H1 (cell line): ENCODE measurements around the gene MACROD1. TPM values are rescaled to one million over a fixed set of nuclear protein-coding genes. Genes with fewer than 3 reads are reported as not detected.

ENCODE experiments used
- CTCF ChIA-PET: fragments of 300-600 bp; sonication (Branson Sonifier 250); formaldehyde crosslinking; loops from one replicate; lab custom pipeline; 2021; ENCODE audit not compliant: partially characterized antibody; lab: Charles Lee
- POLR2A ChIA-PET: fragments of 300-600 bp; sonication (Branson Sonifier 250); formaldehyde crosslinking; loops from one replicate; lab custom pipeline; 2021; ENCODE audit warnings: inconsistent platforms; ENCODE audit not compliant: partially characterized antibody; lab: Charles Lee
- DNase-seq, 2 experiments: peaks; one replicate each; pipeline versions ENCODE4 v3.0.0 to v3.0.0-alpha.2; 2010 to 2022; ENCODE audit warnings: low spot score in 2 of 2, low read depth in 1 of 2, mixed read lengths in 1 of 2
- FAIRE-seq: peaks from 2 replicates; lab custom pipeline; 2011; peaks lifted over from hg19 to GRCh38; lab: Jason Lieb, UNC
- H2AFZ ChIP-seq: 2 replicates; pipeline ENCODE4 v1.8.1; 2012; ENCODE audit warnings: low read length, inconsistent platforms
- H2AK5ac ChIP-seq: 2 replicates; pipeline ENCODE4 v1.6.1; 2013; ENCODE audit warnings: low read depth, low read length
- H2BK120ac ChIP-seq: replicated peaks from 2 replicates; pipeline ENCODE3; 2013; ENCODE audit warnings: low read depth, low read length, inconsistent platforms
- H2BK12ac ChIP-seq: 2 replicates; pipeline ENCODE4 v1.6.1; 2013; ENCODE audit warnings: low read depth, low read length
- H2BK15ac ChIP-seq: 2 replicates; pipeline ENCODE4 v1.6.1; 2013; ENCODE audit warnings: low read length
- H2BK20ac ChIP-seq: 2 replicates; pipeline ENCODE4 v1.6.1; 2013; ENCODE audit warnings: low read length
- H2BK5ac ChIP-seq: 2 replicates; pipeline ENCODE4 v1.6.1; 2013; ENCODE audit warnings: low read depth, low read length
- H3K14ac ChIP-seq: 2 replicates; pipeline ENCODE4 v1.6.1; 2013; ENCODE audit warnings: inconsistent platforms; ENCODE audit not compliant: insufficient read length
- H3K18ac ChIP-seq: 2 replicates; pipeline ENCODE4 v1.6.1; 2013; ENCODE audit warnings: low read length; ENCODE audit errors: extremely low read depth
- H3K23ac ChIP-seq: 2 replicates; pipeline ENCODE4 v1.6.1; 2013; ENCODE audit warnings: inconsistent platforms; ENCODE audit not compliant: insufficient read length
- H3K23me2 ChIP-seq: 2 replicates; pipeline ENCODE4 v1.6.1; 2013; ENCODE audit warnings: low read depth, low read length
- H3K27ac ChIP-seq: 2 replicates; pipeline ENCODE4 v1.6.1; 2011; ENCODE audit warnings: low read depth, low read length, inconsistent platforms
- H3K27me3 ChIP-seq, 4 experiments: replicated peaks in 1 of 4; 1 replicate in 1 of 4; 2 replicates in 3 of 4; pipeline versions ENCODE4 v1.6.1 to v1.8.1; 2011 to 2013; ENCODE audit warnings: low read length in 3 of 4, mild to moderate bottlenecking in 3 of 4, inconsistent platforms in 2 of 4, mixed read lengths in 2 of 4, moderate library complexity in 1 of 4; ENCODE audit not compliant: control insufficient read depth in 3 of 4, insufficient read depth in 3 of 4; ENCODE audit errors: extremely low read depth in 1 of 4
- H3K36me3 ChIP-seq, 4 experiments: 2 replicates each; pipeline versions ENCODE4 v1.6.1 to v1.8.1; 2011 to 2013; ENCODE audit warnings: mild to moderate bottlenecking in 4 of 4, low read length in 3 of 4, moderate library complexity in 2 of 4, control low read depth in 1 of 4, inconsistent platforms in 1 of 4; ENCODE audit not compliant: insufficient read depth in 4 of 4, control insufficient read depth in 2 of 4
- H3K4ac ChIP-seq: replicated peaks from 2 replicates; pipeline ENCODE3; 2013; ENCODE audit warnings: low read length, low read depth, mixed read lengths, inconsistent platforms; ENCODE audit not compliant: insufficient read length
- H3K4me1 ChIP-seq, 4 experiments: replicated peaks in 1 of 4; 1 replicate in 1 of 4; 2 replicates in 3 of 4; pipeline versions ENCODE4 v1.6.1 to v1.8.1; 2011 to 2013; ENCODE audit warnings: low read length in 3 of 4, inconsistent platforms in 2 of 4, mixed read lengths in 1 of 4; ENCODE audit not compliant: insufficient read depth in 4 of 4, control insufficient read depth in 3 of 4
- H3K4me2 ChIP-seq, 2 experiments: 2 replicates each; pipeline versions ENCODE4 v1.6.1 to v1.8.1; 2011 to 2013; ENCODE audit warnings: low read depth in 2 of 2, low read length in 2 of 2, control low read depth in 1 of 2, inconsistent platforms in 1 of 2, mild to moderate bottlenecking in 1 of 2; ENCODE audit not compliant: insufficient read depth in 1 of 2
- H3K4me3 ChIP-seq, 4 experiments: fragments of 200-600, 300-600 bp in 1 of 4; sonication (generic), shearing (Covaris generic), sonication (Bioruptor Twin) in 1 of 4; 2 replicates each; pipeline versions ENCODE4 v1.5.1 to v1.8.1; 2011 to 2016; ENCODE audit warnings: low read length in 4 of 4, low read depth in 3 of 4, control low read depth in 2 of 4, inconsistent platforms in 2 of 4, mild to moderate bottlenecking in 2 of 4, mixed read lengths in 1 of 4, moderate library complexity in 1 of 4; ENCODE audit not compliant: insufficient read depth in 2 of 4; ENCODE audit errors: extremely low read depth in 1 of 4
- H3K56ac ChIP-seq: replicated peaks from 2 replicates; pipeline ENCODE3; 2013; ENCODE audit warnings: low read depth, mild to moderate bottlenecking, mixed read lengths, low read length, inconsistent platforms; ENCODE audit not compliant: insufficient read length
- H3K79me1 ChIP-seq: 2 replicates; pipeline ENCODE4 v1.6.1; 2013; ENCODE audit warnings: low read depth, low read length, control low read depth
- H3K79me2 ChIP-seq, 2 experiments: 2 replicates each; pipeline versions ENCODE4 v1.6.1 to v1.8.1; 2012 to 2013; ENCODE audit warnings: low read length in 2 of 2, mild to moderate bottlenecking in 2 of 2, inconsistent platforms in 1 of 2; ENCODE audit not compliant: insufficient read depth in 2 of 2, control insufficient read depth in 1 of 2
- H3K9ac ChIP-seq, 4 experiments: replicated peaks in 1 of 4; 1 replicate in 1 of 4; 2 replicates in 3 of 4; pipeline versions ENCODE4 v1.6.1 to v1.8.1; 2011 to 2013; ENCODE audit warnings: low read depth in 3 of 4, low read length in 3 of 4, control low read depth in 2 of 4, mild to moderate bottlenecking in 2 of 4, moderate library complexity in 2 of 4, inconsistent platforms in 1 of 4; ENCODE audit errors: extremely low read depth in 1 of 4
- H3K9me3 ChIP-seq, 2 experiments: 2 replicates each; pipeline versions ENCODE4 v1.6.1 to v1.8.1; 2012 to 2013; ENCODE audit warnings: mild to moderate bottlenecking in 2 of 2, moderate library complexity in 2 of 2, control low read depth in 1 of 2, inconsistent platforms in 1 of 2, low read depth in 1 of 2, low read length in 1 of 2, mixed read lengths in 1 of 2; ENCODE audit not compliant: insufficient read depth in 2 of 2
- H4K20me1 ChIP-seq, 2 experiments: replicated peaks in 1 of 2; 2 replicates each; pipeline versions ENCODE3 to v1.8.1; 2011 to 2013; ENCODE audit warnings: inconsistent platforms in 2 of 2, low read length in 2 of 2, mild to moderate bottlenecking in 1 of 2; ENCODE audit not compliant: insufficient read depth in 2 of 2, control insufficient read depth in 1 of 2
- H4K5ac ChIP-seq: 2 replicates; pipeline ENCODE4 v1.6.1; 2013; ENCODE audit warnings: low read length, low read depth, mixed read lengths, inconsistent platforms; ENCODE audit not compliant: insufficient read length
- H4K8ac ChIP-seq: 2 replicates; pipeline ENCODE4 v1.8.0; 2013; ENCODE audit warnings: mild to moderate bottlenecking, moderate library complexity, low read length, inconsistent platforms; ENCODE audit not compliant: insufficient read depth; ENCODE audit errors: extremely low read depth
- H4K91ac ChIP-seq: replicated peaks from 2 replicates; pipeline ENCODE3; 2013; ENCODE audit warnings: low read length, mixed read lengths, inconsistent platforms; ENCODE audit not compliant: insufficient read length
- CEBPB ChIP-seq: IDR thresholded peaks from 2 replicates; pipeline ENCODE4 v1.6.1; 2012; ENCODE audit warnings: low read depth, low read length
- EGR1 ChIP-seq: IDR thresholded peaks from 2 replicates; pipeline ENCODE4 v1.6.1; 2011; ENCODE audit warnings: low read depth, low read length, borderline replicate concordance
- KDM1A ChIP-seq: fragments of 200-600, 300-600 bp; sonication (generic); IDR thresholded peaks from 2 replicates; pipeline ENCODE4 v1.7.1; 2016; ENCODE audit warnings: mild to moderate bottlenecking, low read length, borderline replicate concordance
- PHF8 ChIP-seq: fragments of 200-600 bp; sonication (generic); conservative IDR thresholded peaks from 2 replicates; pipeline ENCODE4 v1.7.1; 2012; ENCODE audit warnings: low read depth, mild to moderate bottlenecking, inconsistent platforms, low read length, moderate library complexity
- WGBS, 2 experiments: shearing (Covaris generic) in 1 of 2; methylation state at CpG; one replicate each; pipeline versions ENCODE4 v1.1.6 to v1.1.7; 2013 to 2015; ENCODE audit warnings: low lambda C conversion rate in 2 of 2, mixed read lengths in 2 of 2, inconsistent platforms in 1 of 2, low coverage in 1 of 2, missing lambda C conversion rate in 1 of 2; ENCODE audit not compliant: insufficient replicate concordance in 2 of 2, insufficient coverage in 1 of 2, insufficient read length in 1 of 2; ENCODE audit errors: extremely low coverage in 1 of 2, missing lambda C conversion rate in 1 of 2; 5-methylcytosine and 5-hydroxymethylcytosine counted together
- polyA plus RNA-seq, 7 experiments: library from polyadenylated mRNA; depleted of rRNA in 3 of 7; stranded (reverse) in 5 of 7; unstranded in 2 of 7; fragments of >200 nt in 5 of 7; fragments of 200-250 nt in 2 of 7; gene quantifications; 1 replicate in 5 of 7; 2 replicates in 1 of 7; 4 replicates in 1 of 7; pipeline versions ENCODE4 v1.2.1 to v1.2.3, GENCODE V29; 2011 to 2013; ENCODE audit warnings: missing spikeins in 2 of 7, mixed read lengths in 2 of 7
- total RNA-seq: library from RNA; stranded (reverse); fragmentation: NEBNext Ultra II Directional; extraction: Animal tissue kit (Norgen Biotek cat#: 25700); gene quantifications from 2 replicates; pipeline ENCODE4 v1.2.1, GENCODE V29; 2021

Gene MACROD1
- total and polyA plus RNA-seq, 2 of the 8 experiments (the other 6 are each of a cell fraction or from before 2014, with no cell fraction given) = 19.5 to 34.1 TPM

DNA sequence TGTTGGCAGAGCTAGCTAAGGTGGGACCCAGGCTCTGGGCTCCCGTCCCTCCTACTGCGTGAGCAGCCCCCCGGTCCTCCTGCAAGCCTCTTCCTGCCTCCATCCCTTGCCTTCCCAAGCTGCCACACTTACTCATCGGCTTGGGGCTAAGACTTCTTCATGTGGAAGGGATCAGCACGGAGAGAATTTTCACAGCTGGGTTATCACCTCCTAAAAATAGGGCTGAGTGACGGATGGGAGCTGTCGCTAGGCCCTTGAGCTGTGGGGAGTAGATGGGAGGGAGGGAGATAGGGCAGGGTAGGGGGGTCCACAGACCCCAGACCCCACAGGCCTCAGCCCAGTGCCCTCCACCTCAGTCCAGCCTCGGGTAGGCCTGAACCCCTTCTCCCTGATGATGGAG is 89.2 kb downstream of the MACROD1 start:
- H4K8ac ChIP-seq = no peak overlapping the region
- no peaks in the 10 kb centered on the region for H3K23me2 ChIP-seq
- H3K4me2 ChIP-seq = no peak overlapping the region
- H4K5ac ChIP-seq = no peak overlapping the region
- no peak overlapping the region for H2AK5ac ChIP-seq
- H3K56ac ChIP-seq = no peak overlapping the region
- H3K36me3 ChIP-seq = no peaks in the 10 kb centered on the region
- no peak overlapping the region for H3K27ac ChIP-seq
- H4K91ac ChIP-seq = no peak overlapping the region
- no peak overlapping the region for H2BK12ac ChIP-seq
- no peak for DNase-seq
- no peak overlapping the region for H3K4ac ChIP-seq
- H3K9ac ChIP-seq = no peak overlapping the region
- no peaks in the 10 kb centered on the region for H3K79me2 ChIP-seq
- H2BK20ac ChIP-seq = no peak overlapping the region
- H3K4me1 ChIP-seq = no peaks in the 10 kb centered on the region
- H2BK15ac ChIP-seq = no peak overlapping the region
- FAIRE-seq = no peak
- 95% methylated on average over 8 of the region's 8 CpGs; no CpG with 5 or more reads in 1 of the 2 experiments for WGBS, 2 experiments
- POLR2A ChIA-PET = interaction anchor here (1.3 kb wide), 1 partner anchor 12 kb away, joined by 3 read pairs; no protein-coding TSS in a partner anchor
- H3K4me3 ChIP-seq = no peak overlapping the region
- no peak overlapping the region for H2AFZ ChIP-seq
- H4K20me1 ChIP-seq = peaks cover 6 to 20% of the 10 kb centered on the region in 2 experiments
- no peak overlapping the region for H2BK120ac ChIP-seq
- no peak for TF ChIP-seq KDM1A
- TF ChIP-seq PHF8 = no peak
- TF ChIP-seq EGR1 = no peak
- no peak for TF ChIP-seq CEBPB
- CTCF ChIA-PET = interaction anchor here (1.0 to 3.1 kb wide), 9 partner anchors 9 to 76 kb away, joined by 3 to 10 read pairs (median 5); no protein-coding TSS in a partner anchor
- peaks cover 2 to 92% (median 60%) of the 10 kb centered on the region in 4 experiments for H3K27me3 ChIP-seq
- H3K14ac ChIP-seq = no peak overlapping the region
- H3K23ac ChIP-seq = no peak overlapping the region
- no peak overlapping the region for H2BK5ac ChIP-seq
- no peaks in the 10 kb centered on the region for H3K9me3 ChIP-seq
- no peak overlapping the region for H3K18ac ChIP-seq
- no peaks in the 10 kb centered on the region for H3K79me1 ChIP-seq
